NCI-H146 treated with DMSO at 0.1 percent for 48 hours (cell line): ENCODE measurements around the gene ICAM4.

Experiments
- DNase-seq: peaks from one replicate; lab custom pipeline; 2025; ENCODE audit not compliant: unreplicated experiment; lab: John Stamatoyannopoulos, UW

The ICAM4 gene

GRCh38 chr19:10317045-10317856 lies 30.5 kb downstream of the ICAM4 start:
- no peak for DNase-seq

GRCh38 chr19:10317857-10318462 lies 31.2 kb downstream of the ICAM4 start:
- DNase-seq: no peak

- DNase-seq: no peak
These were observed 32.3 kb downstream of the ICAM4 start for GRCh38 chr19:10318807-10319682.

GRCh38 chr19:10320602-10321416 lies 34.1 kb downstream of the ICAM4 start:
- no peak for DNase-seq

GRCh38 chr19:10321417-10321797 lies 34.7 kb downstream of the ICAM4 start:
- no peak for DNase-seq

- DNase-seq: no peak
These were observed 35.4 kb downstream of the ICAM4 start for GRCh38 chr19:10321874-10322835.

GRCh38 chr19:10325732-10326131 lies 39.0 kb downstream of the ICAM4 start:
- DNase-seq: no peak

GRCh38 chr19:10327793-10328192 lies 41.0 kb downstream of the ICAM4 start:
- no peak for DNase-seq

- DNase-seq: no peak
These were observed 42.0 kb downstream of the ICAM4 start for GRCh38 chr19:10328558-10329429.

GRCh38 chr19:10329555-10329954 lies 42.8 kb downstream of the ICAM4 start:
- no peak for DNase-seq

- DNase-seq: no peak
These were observed 45.6 kb downstream of the ICAM4 start for GRCh38 chr19:10332158-10332964.

GRCh38 chr19:10332965-10333757 lies 46.4 kb downstream of the ICAM4 start, which contains the start of gene RAVER1:
TSS of gene RAVER1 (minus strand) at chr19:10333529. CDS start at chr19:10333507, 22 bp downstream.
- peak; percentile 94 for DNase-seq

GRCh38 chr19:10333758-10334587 lies 47.2 kb downstream of the ICAM4 start:
- no peak for DNase-seq

- peak; percentile 74 for DNase-seq
These were observed 48.0 kb downstream of the ICAM4 start for GRCh38 chr19:10334588-10335351.

- no peak for DNase-seq
These were observed 48.7 kb downstream of the ICAM4 start for GRCh38 chr19:10335352-10335985.
